HUDEP-2 (cell line): ENCODE data around the gene NADK.

Source experiments
- DNase-seq, 76 experiments: peaks; one replicate each; lab custom pipeline; 2025; ENCODE audit not compliant: unreplicated experiment in 76 of 76; lab: John Stamatoyannopoulos, UW

NADK gene

GRCh38 chr1:1768249-1768992 lies 9.8 kb downstream of the NADK start:
- DNase-seq = no peak

GRCh38 chr1:1764876-1765470 lies 13.3 kb downstream of the NADK start:
- DNase-seq = no peak

GRCh38 chr1:1763657-1764621 lies 14.3 kb downstream of the NADK start:
- no peak for DNase-seq

- DNase-seq = no peak
Measured at GRCh38 chr1:1761504-1762376, 16.5 kb downstream of the NADK start.

- no peak for DNase-seq
Measured at GRCh38 chr1:1760715-1761114, 17.6 kb downstream of the NADK start.

GRCh38 chr1:1760345-1760650 lies 18.0 kb downstream of the NADK start:
- DNase-seq = no peak

GRCh38 chr1:1759456-1760344 lies 18.6 kb downstream of the NADK start:
- no peak for DNase-seq

- DNase-seq = peak in 68 of 76 experiments; percentile 9 to 88 (median 60)
Measured at GRCh38 chr1:1758692-1759455, 19.4 kb downstream of the NADK start.

- no peak for DNase-seq
Measured at GRCh38 chr1:1758059-1758621, 20.1 kb downstream of the NADK start.

- no peak for DNase-seq
Measured at GRCh38 chr1:1757422-1758058, 20.7 kb downstream of the NADK start.

- DNase-seq = no peak
Measured at GRCh38 chr1:1756661-1757421, 21.4 kb downstream of the NADK start.

- no peak for DNase-seq
Measured at GRCh38 chr1:1755852-1756251, 22.4 kb downstream of the NADK start.

- DNase-seq = no peak
Measured at GRCh38 chr1:1755426-1755825, 22.8 kb downstream of the NADK start.

- no peak for DNase-seq
Measured at GRCh38 chr1:1754051-1754815, 24.0 kb downstream of the NADK start.

GRCh38 chr1:1753607-1754005 lies 24.7 kb downstream of the NADK start:
- no peak for DNase-seq
